Trophoblast cell (in vitro differentiated cells and primary cell): ENCODE results near the gene EPB41L4B.

ENCODE experiments used
- DNase-seq, 2 donors: peaks; one replicate each; pipeline ENCODE4 v3.0.0-alpha.2; 2016
- H2AFZ ChIP-seq: 2 replicates; pipeline ENCODE4 v1.6.1; 2013; ENCODE audit warnings: low read length, moderate library complexity, mild to moderate bottlenecking; ENCODE audit not compliant: insufficient read depth, poor library complexity
- H2AK5ac ChIP-seq: 2 replicates; pipeline ENCODE4 v1.6.1; 2013; ENCODE audit warnings: mild to moderate bottlenecking, low read length
- H2BK120ac ChIP-seq: 2 replicates; pipeline ENCODE4 v1.6.1; 2013; ENCODE audit warnings: low read length, mild to moderate bottlenecking, moderate library complexity; ENCODE audit not compliant: insufficient read depth, poor library complexity
- H2BK12ac ChIP-seq: 2 replicates; pipeline ENCODE4 v1.6.1; 2013; ENCODE audit warnings: mild to moderate bottlenecking, low read length, moderate library complexity
- H2BK5ac ChIP-seq: 2 replicates; pipeline ENCODE4 v1.6.1; 2013; ENCODE audit warnings: low read length, low read depth, moderate library complexity, mild to moderate bottlenecking; ENCODE audit not compliant: poor library complexity
- H3K14ac ChIP-seq: 2 replicates; pipeline ENCODE4 v1.6.1; 2013; ENCODE audit warnings: mild to moderate bottlenecking, low read length
- H3K18ac ChIP-seq: 2 replicates; pipeline ENCODE4 v1.6.1; 2013; ENCODE audit warnings: mild to moderate bottlenecking, low read length
- H3K23ac ChIP-seq: 2 replicates; pipeline ENCODE4 v1.6.1; 2013; ENCODE audit warnings: low read length
- H3K27ac ChIP-seq: 2 replicates; pipeline ENCODE4 v1.5.1; 2013; ENCODE audit warnings: low read depth, mild to moderate bottlenecking, inconsistent platforms, low read length, moderate library complexity
- H3K27me3 ChIP-seq: 2 replicates; pipeline ENCODE4 v1.6.1; 2013; ENCODE audit warnings: inconsistent platforms, mild to moderate bottlenecking, low read length, moderate library complexity; ENCODE audit not compliant: insufficient read depth
- H3K36me3 ChIP-seq, 2 experiments: 1 replicate in 1 of 2; 2 replicates in 1 of 2; pipeline ENCODE4 v1.6.1; 2013; ENCODE audit warnings: low read length in 2 of 2, mild to moderate bottlenecking in 2 of 2, moderate library complexity in 1 of 2; ENCODE audit not compliant: insufficient read depth in 2 of 2, control insufficient read depth in 1 of 2
- H3K4ac ChIP-seq: 2 replicates; pipeline ENCODE4 v1.6.1; 2013; ENCODE audit warnings: low read depth, mild to moderate bottlenecking, low read length, moderate library complexity
- H3K4me1 ChIP-seq, 2 experiments: 1 replicate in 1 of 2; 2 replicates in 1 of 2; pipeline ENCODE4 v1.6.1; 2013; ENCODE audit warnings: low read length in 2 of 2, mild to moderate bottlenecking in 2 of 2, moderate library complexity in 1 of 2; ENCODE audit not compliant: insufficient read depth in 2 of 2, control insufficient read depth in 1 of 2
- H3K4me2 ChIP-seq: 2 replicates; pipeline ENCODE4 v1.6.1; 2013; ENCODE audit warnings: inconsistent platforms, mild to moderate bottlenecking, low read length, moderate library complexity
- H3K4me3 ChIP-seq: 2 replicates; pipeline ENCODE4 v1.5.1; 2013; ENCODE audit warnings: mild to moderate bottlenecking, low read depth, low read length, inconsistent platforms
- H3K79me1 ChIP-seq: one replicate; pipeline ENCODE4 v1.6.1; 2013; ENCODE audit warnings: low read length
- H3K79me2 ChIP-seq: 2 replicates; pipeline ENCODE4 v1.6.1; 2013; ENCODE audit warnings: low read length, mild to moderate bottlenecking; ENCODE audit not compliant: control insufficient read depth, insufficient read depth, poor library complexity
- H3K9ac ChIP-seq: 2 replicates; pipeline ENCODE4 v1.6.1; 2013; ENCODE audit warnings: mild to moderate bottlenecking, low read length
- H3K9me3 ChIP-seq: 2 replicates; pipeline ENCODE4 v1.6.1; 2013; ENCODE audit warnings: low read depth, mild to moderate bottlenecking, control low read depth, inconsistent platforms, low read length; ENCODE audit not compliant: insufficient read depth
- H4K12ac ChIP-seq: 2 replicates; pipeline ENCODE4 v1.6.1; 2013; ENCODE audit warnings: low read depth, mild to moderate bottlenecking, low read length, moderate library complexity
- H4K8ac ChIP-seq: 2 replicates; pipeline ENCODE4 v1.6.1; 2013; ENCODE audit warnings: low read depth, mild to moderate bottlenecking, low read length, moderate library complexity
- H4K91ac ChIP-seq: one replicate; pipeline ENCODE4 v1.6.1; 2013; ENCODE audit warnings: low read depth, mild to moderate bottlenecking, low read length, moderate library complexity
- WGBS: extraction: QIAGEN DNeasy Blood & Tissue Kit; methylation state at CpG from one replicate; pipeline ENCODE4 v1.1.7; 2013; ENCODE audit warnings: missing lambda C conversion rate; ENCODE audit not compliant: insufficient read length, insufficient coverage; ENCODE audit errors: extremely low coverage; 5-methylcytosine and 5-hydroxymethylcytosine counted together

EPB41L4B gene

DNA sequence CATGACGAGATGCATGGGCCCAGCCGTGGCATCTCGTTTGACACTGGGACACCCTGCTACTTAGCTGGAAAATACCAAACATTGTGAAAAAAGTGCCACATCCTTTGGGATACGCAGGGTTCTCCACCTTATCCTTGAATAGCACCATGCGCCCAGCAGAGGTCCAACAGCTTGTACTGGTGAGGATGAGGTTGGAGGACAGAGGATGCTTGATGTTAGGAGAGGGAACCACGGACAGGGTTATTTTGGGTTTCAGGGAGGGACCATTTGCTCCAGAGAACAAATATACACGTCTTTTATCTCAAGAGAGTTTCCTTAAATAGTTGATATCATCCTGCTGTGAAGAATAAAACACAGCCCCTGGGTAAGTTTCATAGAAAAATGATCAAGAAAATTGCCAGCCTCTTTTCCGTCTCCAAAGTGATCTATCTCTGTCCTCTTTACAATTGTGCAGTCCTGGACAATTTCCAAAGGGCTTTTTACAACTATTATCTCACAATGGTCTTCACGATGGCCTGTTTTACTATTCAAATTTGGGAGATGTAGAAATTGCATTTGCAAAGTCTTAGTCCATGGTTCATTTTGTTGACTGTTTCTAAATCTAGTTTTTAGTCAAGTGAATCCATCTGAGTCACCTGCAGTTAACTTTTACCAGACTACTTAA lies 133.9 kb downstream of the EPB41L4B start:
- Histone ChIP-seq H3K79me1 (no peaks in the 10 kb centered on the region), H2AK5ac (no peak overlapping the region)
- no CpG with 5 or more reads among the region's 9 CpGs for WGBS

DNA sequence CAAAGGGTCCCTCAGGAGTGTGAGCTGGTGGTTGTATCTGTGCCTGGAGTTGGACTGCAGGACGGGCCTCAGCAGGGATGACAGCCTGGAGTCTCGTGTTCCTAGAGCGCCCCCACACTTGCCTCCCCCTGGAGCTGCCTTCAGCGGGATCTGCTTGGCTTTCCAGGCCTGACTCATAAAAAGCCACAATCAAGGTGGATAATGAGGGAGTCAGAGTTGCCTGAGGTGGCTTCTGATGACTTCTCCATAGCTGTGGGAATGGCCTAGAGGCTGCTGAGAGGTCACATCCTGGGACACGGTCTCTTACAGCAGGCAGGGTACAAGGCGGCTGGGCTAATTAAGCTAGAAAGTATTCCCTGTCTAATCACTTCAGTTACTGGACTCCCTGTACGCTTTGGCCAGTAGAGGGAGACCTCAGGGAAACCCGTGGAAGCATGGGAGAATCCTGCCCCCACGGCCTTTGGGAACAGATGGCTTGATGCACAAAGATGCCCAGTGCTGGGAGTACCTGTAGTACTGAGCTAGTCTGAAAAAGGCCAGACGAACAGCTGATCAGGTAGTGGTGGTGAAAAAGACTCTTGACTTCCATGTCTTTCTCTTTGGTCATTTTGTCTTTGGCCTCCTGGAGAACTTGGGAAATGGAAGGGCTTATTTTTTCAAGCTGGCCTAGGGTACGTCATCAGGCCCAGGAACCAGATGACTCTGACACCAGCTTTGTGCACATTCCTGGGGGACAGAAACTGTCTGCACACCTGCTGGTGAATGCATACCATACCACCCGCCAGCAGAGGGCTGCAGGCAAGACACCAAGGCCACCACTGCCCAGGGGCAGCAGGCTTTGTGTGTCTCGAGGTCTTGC lies 137.7 kb downstream of the EPB41L4B start:
- Histone ChIP-seq H3K4ac (no peak overlapping the region), H3K18ac (no peak overlapping the region), H3K27me3 (no peaks in the 10 kb centered on the region), H2BK5ac (no peak overlapping the region), H4K91ac (no peak overlapping the region), H3K4me3 (peak overlapping the region; percentile 13), H3K36me3 (no peaks in the 10 kb centered on the region), H2AFZ (no peak overlapping the region), H3K79me2 (no peaks in the 10 kb centered on the region), H4K12ac (no peak overlapping the region), H4K8ac (no peak overlapping the region), H3K14ac (no peak overlapping the region), H3K4me2 (no peak overlapping the region), H2AK5ac (no peak overlapping the region), H2BK120ac (no peak overlapping the region), H3K79me1 (no peaks in the 10 kb centered on the region), H2BK12ac (no peak overlapping the region), H3K9me3 (peaks cover 2% of the 10 kb centered on the region), H3K4me1 (no peaks in the 10 kb centered on the region), H3K27ac (no peak overlapping the region), H3K23ac (no peak overlapping the region), H3K9ac (no peak overlapping the region)
- DNase-seq: peak; percentile 40 to 77
- no CpG with 5 or more reads among the region's 13 CpGs for WGBS

More for the DNA sequence above, 133.9 kb downstream of the EPB41L4B start:
- Histone ChIP-seq H4K8ac (no peak overlapping the region), H3K4me3 (no peak overlapping the region), H3K27me3 (no peaks in the 10 kb centered on the region), H3K18ac (no peak overlapping the region), H4K91ac (no peak overlapping the region), H2BK120ac (no peak overlapping the region), H2BK12ac (no peak overlapping the region), H3K23ac (no peak overlapping the region), H3K36me3 (no peaks in the 10 kb centered on the region), H3K9ac (no peak overlapping the region), H3K4me1 (no peaks in the 10 kb centered on the region), H3K27ac (no peak overlapping the region), H3K9me3 (no peaks in the 10 kb centered on the region), H3K4me2 (no peak overlapping the region), H3K14ac (no peak overlapping the region), H2AFZ (no peak overlapping the region), H2BK5ac (no peak overlapping the region), H3K79me2 (no peaks in the 10 kb centered on the region), H3K4ac (no peak overlapping the region), H4K12ac (no peak overlapping the region)
- no peak for DNase-seq

DNA sequence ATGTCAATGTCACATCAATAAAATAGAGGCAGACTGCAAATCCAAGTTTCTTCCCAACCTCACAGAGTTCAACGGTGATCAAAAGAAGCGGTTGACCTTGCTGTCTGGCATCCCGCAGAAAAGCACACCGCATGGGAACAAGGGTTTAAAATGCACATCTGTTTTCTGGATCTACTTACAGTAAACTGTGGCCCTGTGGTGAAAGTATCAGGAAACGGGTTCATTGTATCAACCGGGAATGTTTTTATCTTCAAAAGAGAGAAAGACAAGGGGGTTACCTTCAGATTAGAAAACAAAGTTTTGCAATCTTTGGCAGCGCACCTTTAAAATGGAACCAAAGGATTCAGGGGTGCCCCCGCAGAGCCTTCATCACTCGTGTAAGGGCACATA lies 138.3 kb downstream of the EPB41L4B start:
- Histone ChIP-seq H3K14ac (no peak overlapping the region), H2BK12ac (no peak overlapping the region), H3K79me2 (no peaks in the 10 kb centered on the region), H4K91ac (no peak overlapping the region), H3K9ac (no peak overlapping the region), H2AK5ac (no peak overlapping the region), H3K36me3 (no peaks in the 10 kb centered on the region), H4K12ac (no peak overlapping the region), H2BK120ac (no peak overlapping the region), H4K8ac (no peak overlapping the region), H3K79me1 (no peaks in the 10 kb centered on the region), H3K4me1 (no peaks in the 10 kb centered on the region), H2BK5ac (no peak overlapping the region), H3K4ac (no peak overlapping the region), H2AFZ (no peak overlapping the region), H3K4me3 (no peak overlapping the region), H3K23ac (no peak overlapping the region), H3K18ac (no peak overlapping the region), H3K27me3 (no peaks in the 10 kb centered on the region), H3K27ac (no peak overlapping the region), H3K4me2 (no peak overlapping the region), H3K9me3 (peaks cover 2% of the 10 kb centered on the region)
- WGBS: no CpG with 5 or more reads among the region's 9 CpGs
- DNase-seq: no peak

DNA sequence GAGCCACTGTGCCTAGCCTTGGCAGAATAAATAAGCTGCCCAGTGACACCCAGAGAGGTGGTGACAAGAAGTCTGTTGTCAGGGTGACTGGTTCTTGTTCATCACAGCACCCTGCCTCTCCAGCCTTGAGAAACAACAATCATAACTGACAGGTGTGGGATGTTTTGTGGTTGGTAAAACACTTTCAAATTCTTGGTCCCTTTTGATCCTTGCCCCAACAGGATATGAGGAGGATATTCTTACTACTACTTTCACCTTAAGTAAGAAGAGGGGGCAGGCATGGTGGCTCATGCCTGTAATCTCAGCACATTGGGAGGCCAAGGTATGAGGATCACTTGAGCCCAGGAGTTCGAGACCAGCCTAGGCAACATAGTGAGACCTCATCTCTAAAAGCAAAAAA lies 139.6 kb downstream of the EPB41L4B start:
- Histone ChIP-seq H4K12ac (no peak overlapping the region), H4K91ac (no peak overlapping the region), H3K4ac (no peak overlapping the region), H3K36me3 (no peaks in the 10 kb centered on the region), H3K79me1 (no peaks in the 10 kb centered on the region), H3K9me3 (peaks cover 2% of the 10 kb centered on the region), H3K4me3 (no peak overlapping the region), H3K9ac (no peak overlapping the region), H3K18ac (no peak overlapping the region), H2BK5ac (no peak overlapping the region), H3K4me1 (no peaks in the 10 kb centered on the region), H3K4me2 (no peak overlapping the region), H3K27ac (no peak overlapping the region), H3K23ac (no peak overlapping the region), H2AK5ac (no peak overlapping the region), H2AFZ (no peak overlapping the region), H3K14ac (no peak overlapping the region), H3K79me2 (no peaks in the 10 kb centered on the region), H2BK120ac (no peak overlapping the region), H2BK12ac (no peak overlapping the region), H4K8ac (no peak overlapping the region), H3K27me3 (no peaks in the 10 kb centered on the region)
- DNase-seq: no peak
- WGBS: no CpG with 5 or more reads among the region's 1 CpG
